Spleen (tissue), 11 donors: ENCODE results near the gene NFASC. TPM values are rescaled to one million over a fixed set of nuclear protein-coding genes. Genes with fewer than 3 reads are reported as not detected.

Experiments used
- DNase-seq: peaks from one replicate; pipeline ENCODE4 v3.0.0-alpha.2; 2020
- H3K27ac ChIP-seq, 8 donors: fragments of 200-600 bp; sonication (generic) in 7 of 8; 1 replicate in 4 of 8; 2 replicates in 4 of 8; pipeline versions ENCODE4 v1.5.0 to v1.8.0; 2016 to 2021; ENCODE audit warnings: inconsistent platforms in 4 of 8, mild to moderate bottlenecking in 4 of 8, moderate library complexity in 1 of 8
- H3K27me3 ChIP-seq, 7 donors: fragments of 200-600 bp; sonication (generic) in 6 of 7; replicated peaks in 1 of 7; 1 replicate in 4 of 7; 2 replicates in 3 of 7; pipeline versions ENCODE4 v1.5.0 to v1.8.0; 2016 to 2021; ENCODE audit warnings: inconsistent platforms in 3 of 7, mild to moderate bottlenecking in 1 of 7
- H3K36me3 ChIP-seq, 6 donors: fragments of 200-600 bp; sonication (generic) in 5 of 6; 1 replicate in 4 of 6; 2 replicates in 2 of 6; pipeline versions ENCODE4 v1.5.0 to v1.8.0; 2016 to 2021; ENCODE audit warnings: inconsistent platforms in 2 of 6
- H3K4me1 ChIP-seq, 6 donors: fragments of 200-600 bp; sonication (generic) in 5 of 6; 1 replicate in 3 of 6; 2 replicates in 3 of 6; pipeline versions ENCODE4 v1.5.0 to v1.8.0; 2016 to 2021; ENCODE audit warnings: inconsistent platforms in 3 of 6
- H3K4me3 ChIP-seq, 8 donors: fragments of 200-600 bp; sonication (generic) in 7 of 8; 1 replicate in 4 of 8; 2 replicates in 4 of 8; pipeline versions ENCODE4 v1.5.0 to v1.8.0; 2016 to 2021; ENCODE audit warnings: inconsistent platforms in 4 of 8, mild to moderate bottlenecking in 4 of 8, moderate library complexity in 2 of 8
- H3K9me3 ChIP-seq, 8 donors: fragments of 200-600 bp; sonication (generic) in 7 of 8; 1 replicate in 4 of 8; 2 replicates in 4 of 8; pipeline versions ENCODE4 v1.5.0 to v1.8.0; 2016 to 2021; ENCODE audit warnings: inconsistent platforms in 4 of 8
- POLR2A ChIP-seq, 3 donors: fragments of 450-650 bp; IDR thresholded peaks; one replicate each; pipeline ENCODE4 v1.5.1; 2017; ENCODE audit warnings: antibody characterized with exemption in 3 of 3, mild to moderate bottlenecking in 1 of 3
- POLR2AphosphoS5 ChIP-seq, 3 donors: sonication (generic); formaldehyde crosslinking; IDR thresholded peaks; one replicate each; pipeline ENCODE4 v1.5.1; 2017; ENCODE audit warnings: antibody characterized with exemption in 3 of 3
- WGBS, 5 donors: extraction: QIAGEN DNeasy Blood & Tissue Kit in 3 of 5; methylation state at CpG; one replicate each; pipeline versions ENCODE4 v1.1.5 to v1.1.7; 2013 to 2018; 5-methylcytosine and 5-hydroxymethylcytosine counted together
- intact Hi-C: fragments of 100-400 bp; cut with DNase I; formaldehyde crosslinking; loops from one replicate; pipeline ENCODE4 v1.15.0; 2023; ENCODE audit warnings: low total_unique reads
- polyA plus RNA-seq, 3 donors: library from polyadenylated mRNA; stranded (reverse); fragments of 200-250 nt; gene quantifications; one replicate each; pipeline ENCODE4 v1.2.1, GENCODE V29; 2013
- total RNA-seq, 7 donors: library from RNA; depleted of rRNA in 3 of 7; stranded (reverse); fragments of >200 nt in 3 of 7; fragmentation: NEBNext Ultra II Directional in 4 of 7; extraction: Animal tissue kit (Norgen Biotek cat#: 25700) in 4 of 7; gene quantifications; one replicate each; pipeline versions ENCODE4 v1.1.0 to v1.2.1, GENCODE V29; 2016 to 2021
- TF ChIP-seq, protein P1 (sequence below), 11 experiments: fragments of 200-600 bp in 7 of 11; fragments of 450-650 bp in 4 of 11; sonication (generic) in 4 of 11; IDR thresholded peaks in 8 of 11; conservative IDR thresholded peaks in 3 of 11; 1 replicate in 7 of 11; 2 replicates in 4 of 11; pipeline versions ENCODE4 v1.4.0 to v1.8.0; 2016 to 2021; ENCODE audit warnings: antibody characterized with exemption in 11 of 11, inconsistent platforms in 4 of 11, mild to moderate bottlenecking in 1 of 11
- donor health status: healthy with polysubstance abuse.
- donor health status: DM: no; HTN: no; CAD: no; lungs with moderate emphysema.
- donor health status: DM: no; HTN: no; CAD: no.
- donor health status: Bipolar disorder and iron deficiency.
- donor health status: healthy.
- donor health status: DM: no; HTN: no; CAD: no.
- donor health status: DM: yes; HTN: yes; CAD: no.

The NFASC gene
- total and polyA plus RNA-seq, 10 donors = 2.8 to 60.3 (median 23.1) TPM

DNA sequence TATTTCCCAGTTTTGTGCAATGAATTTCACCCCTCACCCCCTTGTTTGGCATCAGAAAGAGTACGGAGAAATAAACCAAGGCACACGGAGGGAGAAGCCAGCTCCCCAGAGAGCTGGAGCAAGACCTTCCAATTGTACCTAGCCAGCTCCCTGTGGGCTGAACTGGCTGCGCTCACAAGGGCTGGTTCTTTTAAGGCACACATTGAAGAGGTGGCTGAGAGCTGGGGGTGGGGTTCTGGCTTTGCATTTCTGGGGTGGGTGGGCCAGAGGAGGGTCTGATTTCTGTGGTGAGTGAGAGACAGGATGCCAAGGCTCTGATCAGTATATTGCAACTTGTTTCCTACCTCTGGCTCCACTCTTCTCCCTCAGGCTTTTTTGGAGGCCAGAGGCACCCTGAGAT lies 39.5 kb upstream of the NFASC start:
- intact Hi-C loops = no loop called here
- WGBS, 5 donors = 45 to 63% (median 50%) methylated on average over 3 of the region's 3 CpGs
- DNase-seq = no peak
- Histone ChIP-seq H3K4me3 (no peak overlapping the region), H3K27me3 (peaks cover 0 to 76% (median 20%) of the 10 kb centered on the region in 7 donors), H3K27ac (no peak overlapping the region), H3K9me3 (no peaks in the 10 kb centered on the region), H3K36me3 (no peaks in the 10 kb centered on the region), H3K4me1 (peaks cover 0 to 17% (median 6%) of the 10 kb centered on the region in 6 donors)
- TF ChIP-seq POLR2A (IDR thresholded peaks at IDR 0.05) (no peak), POLR2AphosphoS5 (IDR thresholded peaks at IDR 0.05) (no peak)
- TF ChIP-seq, protein P1, sequence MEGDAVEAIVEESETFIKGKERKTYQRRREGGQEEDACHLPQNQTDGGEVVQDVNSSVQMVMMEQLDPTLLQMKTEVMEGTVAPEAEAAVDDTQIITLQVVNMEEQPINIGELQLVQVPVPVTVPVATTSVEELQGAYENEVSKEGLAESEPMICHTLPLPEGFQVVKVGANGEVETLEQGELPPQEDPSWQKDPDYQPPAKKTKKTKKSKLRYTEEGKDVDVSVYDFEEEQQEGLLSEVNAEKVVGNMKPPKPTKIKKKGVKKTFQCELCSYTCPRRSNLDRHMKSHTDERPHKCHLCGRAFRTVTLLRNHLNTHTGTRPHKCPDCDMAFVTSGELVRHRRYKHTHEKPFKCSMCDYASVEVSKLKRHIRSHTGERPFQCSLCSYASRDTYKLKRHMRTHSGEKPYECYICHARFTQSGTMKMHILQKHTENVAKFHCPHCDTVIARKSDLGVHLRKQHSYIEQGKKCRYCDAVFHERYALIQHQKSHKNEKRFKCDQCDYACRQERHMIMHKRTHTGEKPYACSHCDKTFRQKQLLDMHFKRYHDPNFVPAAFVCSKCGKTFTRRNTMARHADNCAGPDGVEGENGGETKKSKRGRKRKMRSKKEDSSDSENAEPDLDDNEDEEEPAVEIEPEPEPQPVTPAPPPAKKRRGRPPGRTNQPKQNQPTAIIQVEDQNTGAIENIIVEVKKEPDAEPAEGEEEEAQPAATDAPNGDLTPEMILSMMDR (IDR thresholded peaks at IDR 0.05 in 8 of 11, conservative IDR thresholded peaks at IDR 0.05 in 3 of 11) = no peak

DNA sequence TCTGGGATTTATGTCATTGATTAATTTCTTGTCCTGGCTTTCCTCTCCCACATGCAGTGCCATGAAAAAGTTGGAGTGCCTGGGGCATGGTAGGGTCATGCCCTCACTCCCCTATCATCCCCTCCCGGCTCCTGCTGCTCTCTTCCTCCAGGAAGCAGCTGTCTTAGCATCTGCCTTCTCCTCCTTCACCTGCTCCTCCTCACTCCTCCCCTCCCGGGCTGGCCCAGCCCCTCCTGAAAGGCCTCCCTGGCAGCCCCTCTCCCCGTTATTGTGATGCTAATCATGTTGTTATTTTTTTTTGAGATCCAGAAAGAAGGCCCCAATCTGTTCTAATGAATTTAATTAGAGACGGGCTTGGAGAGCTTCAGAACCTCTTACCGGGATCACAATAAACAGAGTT lies 36.3 kb upstream of the NFASC start:
- no peaks in the 10 kb centered on the region for H3K9me3 ChIP-seq
- no peak overlapping the region for H3K4me3 ChIP-seq
- no peak overlapping the region for H3K27ac ChIP-seq
- 15 to 27% (median 21%) methylated on average over 5 of the region's 5 CpGs for WGBS, 5 donors
- peaks cover 0 to 2% (median 0%) of the 10 kb centered on the region in 6 donors for H3K4me1 ChIP-seq
- H3K36me3 ChIP-seq = no peaks in the 10 kb centered on the region
- peaks cover 0 to 63% (median 7%) of the 10 kb centered on the region in 7 donors for H3K27me3 ChIP-seq
- TF ChIP-seq, protein P1 (IDR thresholded peaks at IDR 0.05 in 8 of 11, conservative IDR thresholded peaks at IDR 0.05 in 3 of 11) = no peak
- TF ChIP-seq POLR2AphosphoS5 (IDR thresholded peaks at IDR 0.05) (no peak), POLR2A (IDR thresholded peaks at IDR 0.05) (no peak)
- intact Hi-C loops = no loop called here
- DNase-seq = no peak

DNA sequence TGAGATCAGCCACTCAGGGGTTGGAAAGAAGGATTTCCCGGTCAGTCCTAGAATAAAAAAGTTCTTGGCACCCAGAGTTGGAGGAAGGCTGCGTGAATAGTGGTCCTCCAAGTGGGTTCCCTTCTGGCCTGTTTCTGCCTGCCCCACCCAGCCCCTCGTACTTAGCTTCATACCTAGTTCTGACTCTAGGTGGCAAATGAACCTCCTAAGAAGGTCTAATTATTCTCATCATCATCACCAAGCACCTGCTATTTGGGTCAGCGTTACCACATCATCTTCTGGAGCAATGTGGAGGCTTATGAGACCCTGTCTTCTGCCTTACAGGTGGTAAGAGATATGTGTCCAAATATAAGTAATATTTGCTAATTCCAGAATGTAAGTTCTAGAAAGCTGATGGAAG lies 35.9 kb upstream of the NFASC start:
- Histone ChIP-seq H3K27ac (no peak overlapping the region), H3K4me3 (no peak overlapping the region), H3K4me1 (no peaks in the 10 kb centered on the region), H3K27me3 (peaks cover 0 to 59% (median 4%) of the 10 kb centered on the region in 7 donors), H3K9me3 (no peaks in the 10 kb centered on the region), H3K36me3 (no peaks in the 10 kb centered on the region)
- TF ChIP-seq POLR2A (IDR thresholded peaks at IDR 0.05) = no peak
- no peak for TF ChIP-seq POLR2AphosphoS5 (IDR thresholded peaks at IDR 0.05)
- TF ChIP-seq, protein P1 (IDR thresholded peaks at IDR 0.05 in 8 of 11, conservative IDR thresholded peaks at IDR 0.05 in 3 of 11) = no peak
- no peak for DNase-seq
- intact Hi-C loops = no loop called here
- 31 to 53% (median 43%) methylated on average over 4 of the region's 4 CpGs for WGBS, 5 donors

DNA sequence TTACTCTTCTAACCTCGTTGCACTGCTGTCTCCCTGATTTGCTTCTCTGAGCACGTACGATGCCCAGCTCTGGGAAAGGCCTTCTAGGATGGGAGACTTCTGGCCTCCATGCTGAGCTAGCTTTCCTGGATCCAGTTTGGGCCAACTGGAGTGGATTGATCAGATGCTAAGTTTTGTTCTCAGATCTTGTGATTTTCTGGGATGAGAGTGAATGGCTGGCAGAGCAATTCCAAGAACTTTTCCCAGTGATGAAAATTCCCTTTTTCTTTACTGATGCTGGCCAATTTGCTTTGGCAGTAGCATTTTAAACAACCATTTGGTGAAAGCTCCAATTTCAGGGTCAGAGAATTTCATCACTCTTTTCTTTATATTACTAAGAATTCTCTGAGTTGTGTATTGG lies 34.9 kb upstream of the NFASC start:
- no peak overlapping the region for H3K4me3 ChIP-seq
- WGBS, 5 donors = 70 to 88% (median 79%) methylated on average over 3 of the region's 3 CpGs
- TF ChIP-seq POLR2AphosphoS5 (IDR thresholded peaks at IDR 0.05) = no peak
- no peak for TF ChIP-seq POLR2A (IDR thresholded peaks at IDR 0.05)
- TF ChIP-seq, protein P1 (IDR thresholded peaks at IDR 0.05 in 8 of 11, conservative IDR thresholded peaks at IDR 0.05 in 3 of 11) = no peak
- peaks cover 0 to 49% (median 3%) of the 10 kb centered on the region in 7 donors for H3K27me3 ChIP-seq
- no peak overlapping the region for H3K27ac ChIP-seq
- no peaks in the 10 kb centered on the region for H3K4me1 ChIP-seq
- no peak for DNase-seq
- no peaks in the 10 kb centered on the region for H3K9me3 ChIP-seq
- no peaks in the 10 kb centered on the region for H3K36me3 ChIP-seq
- intact Hi-C loops = no loop called here
